Uterus (tissue), 4 donors: Measurements from ENCODE around the gene ATG2A. TPM values are rescaled to one million over a fixed set of nuclear protein-coding genes. Genes with fewer than 3 reads are reported as not detected.

Source experiments
- DNase-seq, 2 donors: peaks; one replicate each; pipeline ENCODE4 v3.0.0-alpha.2; 2019 to 2020
- H3K27ac ChIP-seq, 2 donors: fragments of 200-600 bp; sonication (generic); 1 replicate in 1 of 2; 2 replicates in 1 of 2; pipeline ENCODE4 v1.5.1; 2016 to 2018
- H3K27me3 ChIP-seq, 2 donors: fragments of 200-600 bp; sonication (generic); one replicate each; pipeline ENCODE4 v1.5.1; 2018 to 2019; ENCODE audit warnings: control low read depth in 1 of 2
- H3K36me3 ChIP-seq, 2 donors: fragments of 200-600 bp; sonication (generic); one replicate each; pipeline ENCODE4 v1.5.1; 2019; ENCODE audit warnings: control low read depth in 1 of 2
- H3K4me1 ChIP-seq, 2 donors: fragments of 200-600 bp; sonication (generic); one replicate each; pipeline ENCODE4 v1.5.1; 2018 to 2019; ENCODE audit warnings: control low read depth in 1 of 2
- H3K4me3 ChIP-seq, 2 donors: fragments of 200-600 bp; sonication (generic); 1 replicate in 1 of 2; 2 replicates in 1 of 2; pipeline ENCODE4 v1.5.1; 2018 to 2019; ENCODE audit warnings: mild to moderate bottlenecking in 1 of 2
- H3K9me3 ChIP-seq, 2 donors: fragments of 200-600 bp; sonication (generic); one replicate each; pipeline ENCODE4 v1.5.1; 2019; ENCODE audit warnings: control low read depth in 1 of 2
- CTCF ChIP-seq, 4 experiments: fragments of 200-600 bp in 2 of 4; fragments of 450-650 bp in 2 of 4; sonication (generic) in 2 of 4; IDR thresholded peaks; one replicate each; pipeline ENCODE4 v1.5.1; 2016 to 2019; ENCODE audit warnings: antibody characterized with exemption in 4 of 4, mild to moderate bottlenecking in 2 of 4, moderate library complexity in 1 of 4
- POLR2A ChIP-seq, 2 donors: fragments of 450-650 bp; IDR thresholded peaks; one replicate each; pipeline ENCODE4 v1.6.1; 2016; ENCODE audit warnings: antibody characterized with exemption in 2 of 2, mild to moderate bottlenecking in 1 of 2, moderate library complexity in 1 of 2
- intact Hi-C: fragments of 100-400 bp; cut with DNase I; formaldehyde crosslinking; loops from one replicate; pipeline ENCODE4 v1.15.1; 2023; ENCODE audit warnings: low total_unique reads
- total RNA-seq, 4 donors: library from RNA; depleted of rRNA in 3 of 4; stranded (reverse); fragments of >200 nt in 3 of 4; gene quantifications; one replicate each; pipeline versions ENCODE4 v1.1.0 to v1.2.4, GENCODE V29; 2014 to 2023
- donor health status: DM: yes; HTN: yes; CAD: no.

ATG2A gene
- total RNA-seq, 4 donors from 2014 or later, result 6.8 to 39.6 (median 18.4) TPM

GRCh38 chr11:64923944-64924909, 7.2 kb upstream of the ATG2A start, which contains the start of gene PPP2R5B:
PPP2R5B (plus strand) TSS chr11:64924689; CDS start chr11:64925735, 1,046 bp downstream.
- Histone ChIP-seq H3K4me3 (peak within 1 kb of the TSS; percentile 45 to 77), H3K27ac (peak within 1 kb of the TSS; percentile 94 to 97), H3K9me3 (no peaks in the 10 kb centered on the region), H3K27me3 (no peaks in the 10 kb centered on the region), H3K36me3 (no peaks in the 10 kb centered on the region), H3K4me1 (no peaks in the 10 kb centered on the region)
- DNase-seq, result peak; percentile 92 to 95
- intact Hi-C loops, result no loop called here
- TF ChIP-seq CTCF (IDR thresholded peaks at IDR 0.05) (peak in 2 of 4 experiments; percentile 16 to 44), POLR2A (IDR thresholded peaks at IDR 0.05) (peak; percentile 54 to 88)

GRCh38 chr11:64923151-64923661, 6.2 kb upstream of the ATG2A start:
- intact Hi-C loops, result no loop called here

GRCh38 chr11:64921384-64921783, 4.4 kb upstream of the ATG2A start:
- no peaks in the 10 kb centered on the region for H3K36me3 ChIP-seq
- peak in 1 of 2 donors; percentile 11 for DNase-seq
- no peak overlapping the region for H3K4me3 ChIP-seq
- no peak overlapping the region for H3K27ac ChIP-seq
- H3K4me1 ChIP-seq, result no peaks in the 10 kb centered on the region
- no peaks in the 10 kb centered on the region for H3K9me3 ChIP-seq
- intact Hi-C loops, result no loop called here
- no peaks in the 10 kb centered on the region for H3K27me3 ChIP-seq
- TF ChIP-seq CTCF (IDR thresholded peaks at IDR 0.05), result no peak
- no peak for TF ChIP-seq POLR2A (IDR thresholded peaks at IDR 0.05)

More at GRCh38 chr11:64923151-64923661, 6.2 kb upstream of the ATG2A start:
- Histone ChIP-seq H3K4me3 (no peak overlapping the region), H3K27me3 (no peaks in the 10 kb centered on the region), H3K9me3 (no peaks in the 10 kb centered on the region), H3K36me3 (no peaks in the 10 kb centered on the region), H3K4me1 (no peaks in the 10 kb centered on the region), H3K27ac (peak overlapping the region; percentile 94 to 97)
- peak; percentile 30 to 32 for DNase-seq
- TF ChIP-seq POLR2A (IDR thresholded peaks at IDR 0.05) (no peak), CTCF (IDR thresholded peaks at IDR 0.05) (no peak)

GRCh38 chr11:64920124-64920523, 3.1 kb upstream of the ATG2A start:
- Histone ChIP-seq H3K9me3 (no peaks in the 10 kb centered on the region), H3K36me3 (no peaks in the 10 kb centered on the region), H3K4me1 (no peaks in the 10 kb centered on the region), H3K4me3 (no peak overlapping the region), H3K27ac (no peak overlapping the region), H3K27me3 (no peaks in the 10 kb centered on the region)
- no peak for DNase-seq
- intact Hi-C loops, result no loop called here
- TF ChIP-seq POLR2A (IDR thresholded peaks at IDR 0.05), result no peak
- TF ChIP-seq CTCF (IDR thresholded peaks at IDR 0.05), result no peak

DNA sequence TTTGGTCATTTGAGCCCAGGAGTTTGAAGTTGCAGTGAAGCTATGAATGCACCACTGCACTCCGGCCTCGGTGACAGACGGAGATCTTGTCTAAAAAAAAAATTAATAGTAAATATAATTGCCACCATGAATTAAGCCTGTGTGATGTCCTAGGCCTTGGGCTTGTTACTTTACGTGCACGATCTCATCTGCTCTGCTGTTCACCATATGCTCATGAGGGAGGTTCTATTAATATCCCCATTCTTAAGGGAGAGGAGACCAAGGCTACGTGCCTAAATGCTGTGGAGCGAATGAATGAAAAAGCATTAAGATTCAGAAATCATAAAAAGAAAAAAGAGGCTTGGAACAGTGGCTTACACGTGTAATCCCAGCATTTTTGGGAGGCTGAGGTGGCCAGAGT, 2.6 kb upstream of the ATG2A start:
- no peak for DNase-seq
- H3K4me3 ChIP-seq, result no peak overlapping the region
- H3K36me3 ChIP-seq, result no peaks in the 10 kb centered on the region
- H3K27me3 ChIP-seq, result no peaks in the 10 kb centered on the region
- no peak overlapping the region for H3K27ac ChIP-seq
- intact Hi-C loops, result no loop called here
- no peaks in the 10 kb centered on the region for H3K9me3 ChIP-seq
- no peaks in the 10 kb centered on the region for H3K4me1 ChIP-seq
- TF ChIP-seq CTCF (IDR thresholded peaks at IDR 0.05) (no peak), POLR2A (IDR thresholded peaks at IDR 0.05) (no peak)
